ENCODE measurements around the gene PMEPA1.

Gene PMEPA1

GRCh38 chr20:57737349-57737748 is 27.5 kb upstream of the PMEPA1 start:
- no peak for DNase-seq (ENCODE audit: low spot score)

DNA sequence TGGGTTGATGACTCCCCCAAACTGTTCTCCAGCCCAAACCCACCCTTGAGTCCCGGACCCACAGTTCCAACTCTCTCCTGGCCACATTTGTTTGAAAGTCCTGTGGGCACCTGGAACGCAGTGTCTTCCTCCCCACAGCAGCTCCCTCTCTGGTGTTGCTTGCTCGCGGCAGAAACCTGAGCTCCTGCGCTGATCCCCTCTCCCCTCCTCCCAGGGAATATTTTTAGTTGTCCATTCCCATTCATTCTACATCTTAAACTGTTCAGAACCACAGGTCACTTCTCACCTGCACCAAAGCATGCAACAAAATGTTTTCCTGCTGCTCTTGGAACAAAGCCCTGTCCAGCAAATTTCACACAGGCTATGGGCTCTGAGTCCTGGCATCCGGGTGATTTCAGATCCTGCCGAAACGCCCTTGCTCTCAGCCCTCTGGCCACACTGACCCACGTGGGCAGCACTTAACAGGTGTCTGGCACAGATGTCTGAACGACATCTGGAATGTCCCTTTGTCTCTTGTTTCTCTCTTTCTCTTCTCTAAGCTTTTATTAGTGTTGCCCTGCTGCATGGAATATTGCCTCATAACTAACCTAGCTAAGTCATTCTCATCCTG is 27.0 kb upstream of the PMEPA1 start:
- no peak for DNase-seq (ENCODE audit: low spot score)

DNA sequence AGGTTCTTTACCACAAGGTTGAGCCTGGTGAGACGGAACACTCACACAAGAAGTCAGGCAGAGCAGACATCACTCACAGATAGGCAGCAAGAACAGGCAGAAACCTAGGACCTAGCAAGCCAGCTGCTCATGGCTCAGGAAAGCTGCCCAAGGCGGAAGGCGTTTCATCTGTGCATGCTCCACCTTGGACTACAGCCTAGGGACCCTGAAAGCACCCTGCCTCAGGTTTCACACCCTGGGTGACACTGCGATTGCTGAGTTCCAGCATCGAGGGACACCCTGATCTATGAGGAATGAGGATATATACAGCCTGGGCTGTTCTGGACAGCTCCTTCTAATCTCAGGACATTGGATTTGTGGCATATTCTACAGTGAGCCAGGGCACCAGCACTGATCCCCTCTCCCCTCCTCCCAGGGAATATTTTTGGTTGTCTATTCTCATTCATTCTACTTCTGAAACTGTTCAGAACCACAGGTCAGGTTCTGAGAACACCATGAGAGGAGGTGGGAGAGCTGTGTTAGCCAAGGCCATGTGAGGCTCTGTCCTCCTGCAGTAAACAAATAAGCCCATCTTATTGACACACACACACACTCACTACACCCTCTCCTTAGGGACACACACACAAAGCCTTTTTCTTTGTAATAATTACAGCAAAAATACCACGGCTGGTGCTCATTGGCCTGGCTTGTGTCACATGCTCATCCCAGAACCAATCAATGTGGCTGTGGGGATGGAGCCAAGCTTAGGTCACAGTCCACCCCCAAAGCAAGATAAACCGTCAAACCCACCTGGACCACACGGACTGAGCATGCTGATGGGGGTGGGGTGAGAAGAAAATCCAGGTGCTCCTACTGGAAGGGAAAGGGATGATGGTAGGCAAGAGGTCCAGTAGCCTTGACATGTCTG is 26.3 kb upstream of the PMEPA1 start:
- DNase-seq (ENCODE audit: low spot score): no peak

GRCh38 chr20:57734754-57735153 is 24.9 kb upstream of the PMEPA1 start:
- no peak for DNase-seq (ENCODE audit: low spot score)

DNA sequence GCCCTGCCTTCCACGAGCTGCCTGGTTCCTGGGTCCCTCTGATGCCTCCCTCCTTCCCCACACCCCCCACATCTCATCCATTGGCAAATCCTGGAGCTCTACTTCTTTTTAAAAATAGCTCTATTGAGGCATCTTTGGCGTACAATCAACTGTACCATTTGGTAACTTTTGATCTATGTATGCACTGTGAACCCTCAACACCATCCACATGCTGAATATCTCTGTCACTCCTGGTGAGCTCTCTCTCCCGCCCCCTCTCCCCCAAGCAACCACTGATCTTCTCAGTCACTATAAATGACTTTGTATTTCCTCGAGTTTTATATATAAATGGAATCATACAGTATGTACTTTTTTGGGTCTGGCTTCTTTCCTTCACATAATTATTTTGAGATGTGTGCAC is 22.4 kb upstream of the PMEPA1 start:
- DNase-seq (ENCODE audit: low spot score): no peak

DNA sequence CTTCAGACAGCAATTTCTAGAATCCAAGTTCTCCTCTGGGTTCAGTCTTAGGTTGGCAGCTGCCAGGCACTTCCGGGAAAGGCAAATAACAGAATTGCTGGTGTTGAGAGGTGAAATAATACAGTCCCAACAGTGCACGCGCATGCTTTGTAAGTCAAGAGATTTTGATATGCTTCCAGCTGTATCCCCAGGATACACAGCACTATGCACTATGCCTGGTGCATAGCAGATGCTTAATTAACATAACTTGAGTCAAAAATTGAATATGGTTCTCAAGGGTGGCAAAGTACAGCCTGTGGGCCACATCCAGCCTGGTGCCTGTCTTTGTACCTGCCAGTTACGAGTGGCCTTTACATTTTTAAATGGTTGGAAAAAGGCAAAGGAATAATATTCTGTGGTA is 18.9 kb upstream of the PMEPA1 start:
- DNase-seq (ENCODE audit: low spot score): no peak

GRCh38 chr20:57727863-57728262 is 18.0 kb upstream of the PMEPA1 start:
- DNase-seq (ENCODE audit: low spot score): no peak

DNA sequence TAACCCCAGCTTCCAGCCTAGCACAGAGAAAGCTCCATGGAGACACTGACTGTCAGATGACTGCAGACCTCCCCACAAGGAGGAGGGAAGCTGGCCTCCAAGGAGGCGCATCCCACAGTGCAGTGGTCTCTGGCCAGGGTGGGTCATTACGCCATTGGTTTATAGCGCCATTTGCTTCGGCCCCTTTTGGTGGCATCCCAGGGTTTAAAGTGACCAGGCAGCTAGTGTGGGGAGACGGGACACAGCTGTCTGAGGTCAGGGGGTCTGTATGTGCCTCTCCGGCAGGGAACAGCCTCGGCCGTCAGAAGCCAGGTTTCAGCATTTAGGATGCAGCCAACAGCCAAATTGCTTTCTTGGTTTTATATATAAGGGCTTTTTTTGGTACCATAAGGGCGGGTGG is 15.8 kb upstream of the PMEPA1 start:
- DNase-seq (ENCODE audit: low spot score): no peak

- DNase-seq (ENCODE audit: low spot score): no peak
These were observed 15.0 kb upstream of the PMEPA1 start for GRCh38 chr20:57724610-57725405.

GRCh38 chr20:57723816-57724215 is 14.0 kb upstream of the PMEPA1 start:
- DNase-seq (ENCODE audit: low spot score): no peak

GRCh38 chr20:57719951-57720350 is 10.1 kb upstream of the PMEPA1 start:
- DNase-seq (ENCODE audit: low spot score): no peak

DNA sequence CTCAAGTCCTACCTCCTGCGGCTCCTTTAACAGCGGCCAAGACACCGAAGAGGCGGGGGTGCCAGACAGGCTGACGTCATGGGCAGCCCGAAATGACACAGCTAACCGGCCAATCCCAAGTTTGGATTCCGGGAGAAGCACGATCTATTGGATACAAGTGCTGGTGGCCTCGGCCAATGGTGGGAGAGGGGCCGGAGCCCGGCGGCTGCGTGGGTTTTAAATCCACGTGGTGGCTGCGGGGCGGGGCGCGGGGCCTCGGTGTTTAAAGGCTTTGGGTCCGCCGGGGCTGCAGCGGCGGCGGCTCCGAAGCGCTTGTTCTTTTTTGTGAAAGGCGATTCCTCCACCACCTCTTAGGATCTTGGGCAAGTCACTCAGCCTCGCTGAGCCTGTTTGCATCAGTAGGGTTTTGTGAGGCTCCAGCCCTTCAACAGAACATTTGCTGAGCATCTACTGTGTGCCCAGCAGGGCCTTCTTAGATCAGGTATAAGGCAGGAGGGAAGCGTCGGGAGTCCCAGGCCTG is 8.7 kb upstream of the PMEPA1 start:
- peak; percentile 99 for DNase-seq (ENCODE audit: low spot score)

GRCh38 chr20:57717797-57718196 is 8.0 kb upstream of the PMEPA1 start:
- no peak for DNase-seq (ENCODE audit: low spot score)

GRCh38 chr20:57716901-57717300 is 7.1 kb upstream of the PMEPA1 start:
- no peak for DNase-seq (ENCODE audit: low spot score)

DNA sequence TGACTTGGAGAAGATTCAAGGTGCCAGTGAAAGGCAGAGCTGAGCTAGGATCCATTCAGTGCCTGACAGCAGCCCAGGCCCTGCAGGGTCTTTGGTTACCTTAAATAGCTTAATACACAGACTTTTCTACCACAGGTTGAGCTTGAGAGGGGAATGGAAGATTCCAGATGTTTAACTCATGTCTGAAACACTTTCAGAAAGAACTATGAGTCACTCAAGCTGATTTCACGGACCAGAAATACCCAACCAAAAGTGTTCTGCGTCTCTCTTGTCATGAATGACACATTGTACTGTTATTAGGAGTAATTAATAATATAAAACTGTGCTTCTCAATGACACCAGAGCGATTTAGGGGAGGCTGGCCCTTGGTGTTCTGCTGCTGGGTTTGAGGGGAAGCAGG is 6.4 kb upstream of the PMEPA1 start:
- DNase-seq (ENCODE audit: low spot score): no peak

- no peak for DNase-seq (ENCODE audit: low spot score)
These were observed 5.6 kb upstream of the PMEPA1 start for GRCh38 chr20:57715268-57715904.

DNA sequence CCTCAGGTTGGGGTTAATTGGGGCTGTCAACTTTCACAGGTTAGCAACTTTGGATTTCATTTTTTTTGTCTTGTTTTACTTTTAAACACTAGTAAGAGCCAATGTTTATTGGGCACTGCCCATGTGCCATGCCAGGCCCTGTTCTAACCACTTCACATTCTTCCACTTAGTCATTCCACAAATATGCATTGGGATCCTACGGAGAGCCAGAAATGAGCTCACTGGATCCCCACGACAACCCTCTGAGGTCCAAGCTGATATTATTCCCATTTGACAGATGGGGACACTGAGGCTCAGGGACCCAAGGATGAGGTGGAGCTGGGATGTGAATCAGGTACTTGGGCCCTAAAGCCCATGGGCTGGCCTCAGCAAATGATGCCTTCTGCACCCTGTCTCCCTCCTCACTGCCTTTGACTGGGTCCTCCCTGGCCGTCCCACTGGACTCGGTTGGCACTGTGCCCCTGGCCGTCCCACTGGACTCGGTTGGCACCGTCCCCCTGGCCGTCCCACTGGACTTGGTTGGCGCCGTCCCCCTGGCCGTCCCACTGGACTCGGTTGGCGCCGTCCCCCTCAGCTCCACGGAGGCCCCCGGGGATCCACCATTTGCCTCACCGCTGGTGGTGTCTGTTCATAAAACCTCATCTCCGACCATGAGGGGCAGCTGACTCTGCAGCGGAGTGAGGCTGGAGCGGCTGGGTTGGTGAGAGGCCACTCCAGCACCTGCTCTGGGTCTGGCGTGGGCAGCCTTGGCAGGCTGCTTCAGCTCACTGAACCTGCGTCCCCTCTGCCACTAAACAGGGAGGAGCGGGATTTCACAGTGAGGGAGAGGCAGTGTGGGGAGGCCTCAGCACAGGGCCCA is 4.8 kb upstream of the PMEPA1 start:
- DNase-seq (ENCODE audit: low spot score): no peak

- DNase-seq (ENCODE audit: low spot score): no peak
These were observed 4.1 kb upstream of the PMEPA1 start for GRCh38 chr20:57713951-57714350.

GRCh38 chr20:57713505-57713903 is 3.7 kb upstream of the PMEPA1 start:
- no peak for DNase-seq (ENCODE audit: low spot score)

DNA sequence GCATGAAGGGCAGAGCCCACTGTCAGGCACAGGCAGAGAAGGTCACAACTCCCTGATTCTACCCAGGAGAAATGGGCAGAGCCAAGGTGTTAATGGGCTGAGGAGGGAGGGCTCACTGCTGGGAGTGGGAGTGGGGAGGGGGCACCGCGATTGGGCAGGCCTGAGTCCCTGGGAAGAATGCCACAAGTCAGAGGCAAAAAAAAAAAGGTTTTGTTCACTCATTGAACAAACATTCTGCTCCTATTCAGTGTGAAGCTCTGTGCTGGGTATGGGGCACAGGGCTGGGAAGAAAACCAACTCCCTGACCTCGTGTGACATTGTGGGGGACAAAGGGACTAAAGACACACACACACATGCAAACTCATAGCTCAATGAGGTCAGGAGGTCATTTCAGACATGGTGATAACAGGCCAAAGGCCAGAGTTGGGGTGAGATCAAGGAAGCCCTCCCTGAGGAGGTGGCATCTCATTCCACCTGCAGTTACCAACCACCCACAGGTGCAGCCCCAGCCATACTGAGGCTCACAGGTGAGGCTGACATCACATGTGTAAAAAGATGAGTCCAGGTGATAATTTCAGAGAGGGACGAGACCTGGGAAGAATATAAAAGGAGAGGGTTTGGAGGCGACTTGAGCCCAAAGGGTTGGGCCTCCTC is 3.2 kb upstream of the PMEPA1 start:
- no peak for DNase-seq (ENCODE audit: low spot score)
